NCI-H128 (cell line): ENCODE results near the gene EMC8.

Experiments used
- DNase-seq: peaks from one replicate; lab custom pipeline; 2025; ENCODE audit not compliant: unreplicated experiment; lab: John Stamatoyannopoulos, UW

EMC8 gene

DNA sequence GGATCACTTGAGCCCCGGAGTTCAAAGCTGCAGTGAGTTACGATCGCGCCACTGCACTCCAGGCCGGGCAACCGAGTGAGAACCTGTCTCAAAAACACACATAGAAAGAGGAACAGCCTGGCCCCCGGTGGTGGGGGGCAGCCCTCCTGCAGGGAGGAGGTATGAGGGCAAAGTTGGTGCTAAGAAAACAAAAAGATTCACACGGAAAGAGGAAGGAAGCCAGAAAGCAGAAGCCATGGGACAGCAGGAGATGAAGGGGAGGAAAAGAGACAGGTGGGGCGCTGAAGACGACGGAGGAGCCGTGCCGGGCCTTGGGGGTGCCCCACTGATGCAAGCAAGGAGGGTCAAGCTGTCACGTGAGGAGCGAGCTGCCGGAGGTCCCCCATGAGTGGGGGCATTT lies 40.2 kb downstream of the EMC8 start:
- no peak for DNase-seq

DNA sequence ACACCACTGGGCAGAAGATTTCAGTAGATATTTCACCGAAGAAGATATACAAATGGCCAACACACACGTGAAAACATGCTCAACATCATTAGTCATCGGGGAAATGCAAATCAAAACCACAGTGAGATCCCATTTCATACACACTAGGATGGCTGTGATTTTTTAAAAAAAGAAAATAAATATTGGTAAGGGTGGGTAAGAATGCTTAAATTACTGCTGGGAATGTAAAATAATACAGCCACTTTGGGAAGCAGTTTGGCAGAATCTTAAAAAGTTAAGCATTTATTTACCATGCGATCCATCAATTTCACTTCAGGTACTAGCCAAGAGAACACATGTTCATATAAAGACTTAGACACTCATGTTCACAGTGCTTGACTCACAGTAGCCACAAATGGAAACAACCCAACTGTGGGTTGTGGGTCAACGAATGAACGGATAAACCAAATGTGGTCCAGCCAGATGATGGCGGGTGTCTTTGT lies 42.0 kb downstream of the EMC8 start:
- DNase-seq: no peak

DNA sequence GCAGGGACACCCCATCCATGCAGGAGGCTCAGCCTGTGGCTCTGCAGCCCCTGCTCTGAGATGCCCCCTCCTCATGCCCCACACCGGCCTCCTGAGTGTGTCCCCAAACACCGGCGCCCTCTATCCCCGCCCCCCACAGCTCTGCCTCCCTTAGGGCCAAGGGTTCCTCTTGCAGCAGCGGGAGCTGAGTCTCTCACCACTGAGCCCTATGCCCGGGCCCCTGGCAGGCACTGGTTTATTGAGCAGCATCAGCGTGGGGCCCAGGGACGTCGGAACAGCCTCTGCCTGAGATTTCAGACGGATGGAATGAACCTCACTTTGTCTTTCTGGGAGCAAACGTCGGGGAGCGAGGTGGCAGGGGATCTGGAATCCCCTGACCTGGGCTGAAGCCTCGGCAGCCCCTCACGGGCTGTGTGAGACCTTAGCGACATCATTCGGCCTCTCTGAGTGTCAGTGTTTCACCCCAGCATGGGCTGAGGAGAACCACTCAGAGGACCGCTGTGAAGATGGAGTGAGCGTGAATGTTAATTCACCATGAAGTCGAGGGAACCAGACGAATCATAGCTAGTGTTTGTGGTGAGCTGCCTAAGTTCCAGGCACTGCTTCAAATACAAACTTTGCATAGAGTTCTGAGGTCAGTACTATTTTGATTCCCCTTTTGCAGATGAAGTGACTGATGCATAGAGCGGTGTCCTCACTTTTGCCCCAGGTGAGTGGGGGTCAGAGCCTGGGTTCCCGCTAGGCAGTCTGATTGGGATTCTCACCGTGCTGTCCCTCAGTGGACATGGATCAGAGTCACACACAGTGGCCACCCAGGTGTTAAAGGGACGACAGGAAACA lies 43.2 kb downstream of the EMC8 start:
- no peak for DNase-seq

DNA sequence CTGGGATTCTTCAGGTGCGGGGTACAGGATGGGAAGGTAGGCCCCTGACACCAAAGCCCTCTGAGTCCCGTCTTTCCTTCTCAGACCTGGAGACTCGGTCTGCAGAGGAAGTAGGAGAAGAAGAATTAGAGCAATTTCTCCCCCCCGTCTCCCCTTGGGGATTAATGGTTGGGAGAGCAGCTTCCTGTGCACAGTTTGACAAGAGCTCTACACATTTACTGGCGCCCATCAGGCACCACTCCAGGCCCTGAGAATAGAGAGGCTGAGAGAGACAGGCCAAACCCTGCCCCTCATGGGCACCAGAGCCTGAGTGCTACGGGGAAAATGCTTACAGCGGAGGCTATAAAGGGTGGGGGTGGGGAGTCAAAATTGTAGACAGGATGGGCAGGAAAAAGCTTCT lies 44.9 kb downstream of the EMC8 start:
- DNase-seq: no peak

DNA sequence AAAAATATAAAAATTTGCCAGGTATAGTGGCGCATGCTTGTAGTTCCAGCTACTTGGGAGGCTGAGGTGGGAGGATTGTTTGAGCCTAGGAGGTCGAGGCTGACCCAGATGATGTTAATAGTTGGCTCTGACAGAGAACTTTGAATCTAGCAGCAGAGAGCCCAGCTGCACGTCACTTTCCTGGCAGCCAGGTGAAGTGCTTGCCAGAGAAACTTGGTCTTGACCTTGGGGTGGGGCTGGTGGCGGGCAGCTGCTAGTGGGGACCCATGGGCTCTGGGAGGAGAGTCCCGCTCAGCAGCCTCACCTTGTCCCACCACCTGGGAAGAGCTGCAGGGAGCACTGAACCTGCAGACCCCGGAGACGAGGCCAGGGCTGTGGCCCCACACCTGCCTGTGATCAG lies 45.4 kb downstream of the EMC8 start:
- DNase-seq: no peak

DNA sequence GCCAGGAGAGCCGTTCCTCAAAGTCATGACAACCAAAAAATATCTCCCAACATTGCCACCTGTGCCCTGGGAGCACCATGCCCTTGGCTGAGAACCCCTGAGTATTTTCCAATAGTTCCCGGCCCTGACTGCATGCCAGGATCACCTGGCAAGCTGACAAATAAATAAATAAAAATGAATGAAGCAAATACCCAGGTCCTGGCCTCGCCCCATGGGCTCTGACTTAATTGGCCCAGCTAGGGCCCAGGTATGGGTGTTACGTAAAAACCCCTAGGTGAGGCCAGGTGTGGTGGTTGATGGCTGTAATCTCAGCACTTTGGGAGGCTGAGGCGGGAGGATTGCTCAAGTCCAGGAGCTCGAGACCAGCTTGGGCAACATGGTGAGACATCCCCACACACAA lies 45.8 kb downstream of the EMC8 start:
- DNase-seq: no peak

DNA sequence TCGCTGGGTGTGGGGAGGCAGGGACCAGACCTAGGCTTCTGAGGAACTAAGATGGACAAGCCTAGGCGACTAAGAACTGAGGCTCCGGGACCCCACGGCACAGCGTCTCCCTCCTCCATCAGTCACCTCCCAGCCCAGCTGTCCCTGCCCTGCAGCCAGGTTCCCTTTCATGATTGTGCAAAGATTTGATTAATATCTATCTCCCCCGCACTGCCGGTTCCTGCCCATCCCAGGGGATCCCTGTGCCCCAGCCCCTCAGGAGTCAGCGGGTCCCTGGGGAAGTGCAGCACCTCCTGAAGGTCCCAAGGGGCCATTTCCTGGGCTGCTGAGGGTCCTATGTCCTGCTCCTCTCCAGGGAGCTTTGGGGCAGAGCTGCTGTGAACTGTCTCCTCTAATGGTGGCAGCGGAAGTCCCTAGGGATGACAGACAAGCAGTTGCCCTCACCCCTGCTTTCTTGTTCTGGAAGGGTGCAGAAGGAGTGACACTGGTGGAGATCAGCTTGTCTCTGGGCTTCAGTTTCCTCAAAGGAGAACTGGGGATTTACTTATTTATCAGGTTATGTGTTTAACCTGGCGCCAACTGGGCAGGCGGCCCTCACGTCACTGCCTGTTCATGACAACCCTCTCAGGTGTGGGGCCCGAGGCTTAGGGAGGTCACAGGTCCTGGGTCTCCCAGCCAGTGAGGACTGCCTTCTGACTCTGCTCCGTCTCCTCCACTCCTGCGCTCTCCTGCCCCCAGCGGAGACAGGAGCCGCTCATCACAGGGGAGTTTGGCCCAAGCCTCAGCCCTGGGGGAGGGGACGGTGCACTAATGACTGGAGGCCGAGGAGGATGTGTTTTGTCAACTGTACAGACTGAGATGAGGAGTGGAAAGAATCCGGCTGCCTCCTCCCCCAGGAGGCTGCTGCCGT lies 46.6 kb downstream of the EMC8 start:
- no peak for DNase-seq

DNA sequence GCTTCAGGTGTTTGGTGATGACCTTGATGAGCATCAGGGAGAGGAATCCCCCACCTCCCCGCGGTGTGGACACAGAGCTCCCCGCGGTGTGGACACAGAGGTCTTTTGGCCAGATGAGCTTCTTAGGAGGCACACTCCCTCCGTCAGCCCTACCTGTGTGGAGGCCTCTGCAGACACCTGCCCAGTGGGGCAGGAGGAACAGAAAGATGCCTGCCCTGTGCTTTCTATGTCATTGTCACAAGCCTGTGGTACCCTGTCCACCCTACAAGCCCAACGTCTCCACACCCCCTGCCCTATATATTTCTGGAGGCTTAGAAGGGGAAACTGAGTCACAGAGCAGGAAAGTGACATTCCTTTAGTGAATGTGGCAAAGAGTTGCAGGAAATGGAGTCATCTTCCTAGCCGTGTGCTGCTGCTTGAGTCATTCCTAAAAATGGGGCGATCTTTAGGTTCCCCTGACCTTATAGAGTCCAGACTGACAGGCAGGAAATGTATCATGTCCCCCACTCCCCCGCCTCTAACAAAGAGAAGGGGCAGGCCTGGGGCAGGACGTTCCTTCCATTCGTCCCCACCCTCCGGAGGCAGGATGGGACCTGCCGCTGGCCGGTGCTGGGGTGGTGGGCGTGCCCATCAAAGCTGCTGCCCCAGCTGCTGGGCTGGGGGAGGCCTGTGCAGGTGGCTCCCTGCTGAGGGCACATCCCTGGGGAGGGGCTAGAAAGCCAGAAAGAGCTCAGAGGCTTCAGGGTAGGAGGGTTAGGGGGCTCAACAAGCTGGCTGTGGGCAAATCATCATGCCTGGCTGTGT lies 47.4 kb downstream of the EMC8 start:
- no peak for DNase-seq

DNA sequence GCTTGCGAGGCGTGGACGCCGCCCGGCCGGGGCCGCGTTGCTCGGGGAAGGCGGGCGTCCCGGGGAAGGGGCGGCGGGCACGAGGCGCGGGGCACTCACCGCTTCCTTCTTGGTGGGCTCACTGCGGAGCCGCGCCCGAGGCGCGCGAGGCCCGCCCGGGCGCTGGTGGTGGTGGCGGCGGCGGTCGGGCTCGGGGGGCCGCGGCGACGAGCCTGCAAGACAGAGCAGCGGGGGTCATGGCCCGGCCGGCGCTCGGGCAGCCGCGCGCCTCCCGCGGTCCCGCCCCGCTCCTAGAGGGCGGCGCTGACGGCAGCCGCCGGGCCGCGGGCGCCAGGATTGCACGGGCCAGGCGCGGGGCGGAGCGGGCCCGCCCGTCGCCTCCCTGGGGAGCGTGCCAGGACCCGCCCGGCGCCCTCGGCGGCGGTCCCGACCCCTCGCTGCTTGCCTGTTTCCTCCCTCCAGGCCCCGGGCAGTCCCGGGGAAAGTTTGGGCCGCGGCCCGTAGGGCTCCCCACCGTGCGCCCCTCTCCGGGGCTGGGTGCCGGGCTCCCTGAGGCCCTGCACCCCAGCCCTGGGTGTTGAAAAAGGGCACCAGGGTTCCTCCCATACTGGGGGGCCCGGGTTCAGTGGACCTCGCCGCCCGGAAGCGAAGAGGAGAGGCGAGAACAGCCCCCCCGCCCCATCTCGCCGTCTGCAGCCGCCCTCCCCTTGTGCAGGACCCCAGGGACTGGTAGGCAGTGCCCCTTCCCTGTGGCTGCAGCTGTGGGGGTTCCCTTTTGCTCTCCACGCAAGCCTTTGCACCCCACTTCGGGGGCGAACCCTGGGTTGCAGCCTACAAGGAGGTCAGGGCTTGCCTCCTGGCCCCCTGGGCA lies 48.3 kb downstream of the EMC8 start, which contains the start of gene C16orf74:
Gene C16orf74 (minus strand): TSS at position 270 of the 871 bp plus-strand sequence. CDS start 15,879 bp downstream, outside the sequence.
- DNase-seq: no peak

DNA sequence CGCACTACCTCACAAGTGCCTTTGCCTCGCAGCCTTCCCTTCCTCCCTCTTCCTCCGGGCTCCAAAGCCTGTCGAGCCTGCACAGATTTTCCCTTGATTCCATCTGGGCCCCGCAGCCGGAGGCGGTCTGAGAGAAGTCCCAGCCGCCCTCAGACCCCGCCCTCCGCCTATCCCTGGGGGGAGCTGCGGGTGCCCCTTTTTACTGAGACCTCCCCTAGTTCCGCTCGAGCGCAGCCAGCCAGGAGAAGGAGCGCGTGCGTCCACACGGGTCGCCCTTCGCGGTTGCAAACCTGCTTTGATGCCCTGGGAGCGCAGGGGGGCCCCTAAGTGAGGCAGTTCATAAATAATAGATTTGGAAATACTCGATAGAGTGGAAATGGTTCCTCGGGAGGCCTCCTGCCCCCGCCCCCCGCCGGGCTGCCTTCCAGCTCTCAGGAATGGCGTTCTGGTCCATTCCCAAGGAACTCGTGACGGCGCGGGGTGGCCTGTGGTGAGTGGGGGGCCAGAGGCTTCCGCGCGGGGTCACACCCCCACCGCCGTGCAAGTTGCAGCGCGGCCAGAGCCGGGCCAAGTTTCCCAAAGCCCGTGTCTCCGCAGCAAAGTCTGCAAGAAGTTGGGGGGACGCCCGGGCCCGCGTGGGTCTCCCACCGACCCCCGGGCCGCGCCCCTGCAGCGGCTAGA lies 49.1 kb downstream of the EMC8 start:
- no peak for DNase-seq

DNA sequence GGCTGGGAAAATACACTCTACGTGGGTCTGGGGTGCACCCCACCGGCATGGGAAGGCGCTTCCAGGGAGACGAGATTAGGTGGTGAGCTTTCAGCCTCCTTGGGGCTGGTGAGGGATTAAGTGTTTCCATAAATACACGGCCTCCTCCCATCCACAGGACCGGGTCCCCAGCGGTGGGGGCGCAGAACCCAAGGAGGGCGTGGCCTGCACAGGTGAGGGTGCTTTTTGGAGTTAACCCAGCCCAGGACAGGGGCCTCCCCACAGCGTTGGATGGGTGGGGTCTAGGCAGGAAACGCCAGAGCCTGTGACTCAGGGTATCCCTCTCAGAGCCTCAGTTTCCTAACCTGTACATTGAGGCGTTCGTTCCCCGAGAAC lies 49.6 kb downstream of the EMC8 start:
- DNase-seq: no peak

DNA sequence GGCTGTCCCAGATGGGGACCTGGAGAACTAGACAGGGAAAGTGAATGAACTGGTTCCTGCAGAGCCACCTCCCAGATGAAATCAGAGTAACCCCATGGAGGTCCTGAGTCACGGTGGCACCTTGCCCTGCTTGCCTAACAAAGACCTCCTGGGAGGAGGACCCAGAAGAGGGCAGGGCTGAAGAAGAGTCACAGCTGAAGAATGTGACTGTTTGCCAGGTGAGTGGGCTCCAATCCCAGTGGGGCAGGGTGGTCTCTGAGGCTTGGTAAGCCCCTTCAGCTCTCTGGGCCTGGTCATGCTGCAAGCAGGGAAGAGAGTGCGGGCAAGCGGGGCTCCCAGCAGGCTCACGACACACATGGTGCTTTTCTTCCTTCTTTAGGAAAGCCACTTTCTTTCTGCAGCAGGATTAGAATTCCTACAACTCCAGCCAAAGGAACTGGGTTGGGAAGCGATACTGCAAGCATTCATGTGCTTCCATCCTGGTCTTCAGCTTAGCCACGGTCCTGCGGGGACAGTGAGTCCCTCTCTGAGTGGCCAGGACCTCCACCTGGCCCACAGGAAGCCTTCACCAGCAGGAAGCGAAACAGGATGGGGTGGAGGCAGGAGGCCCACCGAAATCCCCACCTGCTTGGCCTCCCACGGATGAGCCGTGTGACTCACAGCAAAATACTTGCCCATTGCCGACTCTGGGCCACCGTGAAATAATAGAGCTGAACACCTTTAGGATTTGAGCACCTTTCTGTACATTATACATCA lies 52.7 kb downstream of the EMC8 start:
- DNase-seq: no peak

DNA sequence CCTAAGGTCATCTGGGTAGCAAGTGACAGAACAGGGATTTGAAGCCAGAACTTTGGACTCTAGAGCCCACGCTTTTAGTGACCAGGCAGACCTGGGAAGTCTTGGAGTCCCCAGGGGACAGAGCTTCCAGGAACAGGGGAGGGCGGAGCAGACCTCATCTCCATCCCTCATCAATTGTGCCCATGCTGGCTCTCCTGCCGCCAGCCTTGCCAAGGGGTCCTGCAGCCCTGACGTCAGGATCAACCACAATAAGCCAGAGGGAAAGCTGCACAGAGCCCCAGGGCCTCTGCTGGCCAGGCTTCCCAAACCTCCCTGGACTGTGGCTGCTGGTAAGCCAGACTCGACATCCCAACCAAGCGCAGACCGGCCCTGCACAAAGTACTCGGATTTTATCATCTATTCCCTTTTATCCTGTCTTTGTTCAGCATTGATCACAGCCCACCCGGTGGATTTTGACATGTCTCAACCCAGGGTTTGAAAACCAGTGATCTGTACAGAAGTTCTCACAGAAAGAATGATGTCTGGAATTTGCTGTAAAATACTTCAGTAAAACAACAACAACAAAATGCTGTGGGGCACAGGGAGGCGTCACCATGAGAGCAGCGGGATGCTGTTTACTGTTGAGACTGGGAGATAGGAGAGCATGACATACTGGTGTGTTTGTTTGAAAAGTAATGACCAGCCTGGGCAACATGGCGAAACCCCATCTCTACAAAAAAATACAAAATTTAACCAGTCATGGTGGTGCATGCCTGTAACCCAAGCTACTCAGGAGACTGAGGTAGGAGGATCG lies 60.2 kb downstream of the EMC8 start:
- DNase-seq: no peak

DNA sequence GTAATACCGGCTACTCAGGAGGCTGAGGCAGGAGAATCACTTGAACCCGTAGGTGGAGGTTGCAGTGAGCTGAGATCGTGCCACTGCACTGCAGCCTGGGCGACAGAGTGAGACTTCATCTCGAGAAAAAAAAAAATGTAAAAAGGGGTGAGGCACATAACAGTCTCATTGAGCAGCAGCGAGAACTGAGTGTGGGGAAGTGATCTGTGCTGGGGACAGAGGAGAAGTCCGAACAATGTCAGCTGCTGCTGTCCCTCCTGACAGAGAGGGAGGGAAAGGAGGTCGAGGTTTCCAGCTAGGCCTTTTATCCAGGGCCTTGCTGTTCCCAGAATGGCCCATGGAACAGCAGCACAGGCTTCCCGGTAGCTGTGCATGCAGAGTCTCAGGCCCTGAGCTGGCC lies 62.4 kb downstream of the EMC8 start:
- DNase-seq: no peak

DNA sequence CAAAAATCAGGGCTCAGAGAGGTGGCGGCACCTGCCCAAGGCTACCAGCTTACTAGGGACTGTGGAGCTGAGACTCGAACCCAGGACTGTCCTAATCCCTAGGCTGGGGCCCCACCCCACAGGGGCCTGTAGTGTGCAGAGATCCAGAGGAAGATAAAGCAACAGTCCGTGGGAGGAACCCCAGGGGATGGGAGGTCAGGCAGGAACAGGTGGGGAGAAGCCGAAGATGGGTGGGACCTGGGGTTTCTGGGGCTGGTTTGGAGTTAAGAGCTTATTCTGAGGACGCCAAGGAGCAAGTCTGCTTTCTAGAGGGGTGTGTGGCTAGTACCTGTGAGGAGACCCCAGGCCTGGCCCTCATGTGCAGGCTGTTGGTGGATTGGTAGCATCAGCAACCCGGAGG lies 63.4 kb downstream of the EMC8 start:
- no peak for DNase-seq

DNA sequence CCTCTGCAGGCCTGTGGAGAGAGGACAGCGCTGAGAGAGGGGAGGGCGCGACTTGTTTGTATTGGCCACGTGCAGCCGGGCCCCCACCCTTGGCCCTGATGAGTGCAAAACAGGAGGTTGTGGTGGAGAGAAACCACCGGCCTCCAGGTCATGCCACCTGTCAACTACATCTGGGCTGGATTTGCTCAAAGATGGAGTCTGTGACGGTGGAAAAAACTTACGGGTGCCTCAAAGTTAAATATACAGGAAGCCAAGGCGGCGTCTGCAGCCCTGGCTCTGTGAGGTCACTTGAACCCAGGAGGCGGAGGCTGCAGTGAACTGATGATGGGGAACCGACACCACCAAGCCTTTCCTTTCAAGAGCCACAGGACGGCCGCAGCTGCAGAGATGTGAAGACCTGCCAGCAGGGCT lies 64.1 kb downstream of the EMC8 start:
- no peak for DNase-seq

DNA sequence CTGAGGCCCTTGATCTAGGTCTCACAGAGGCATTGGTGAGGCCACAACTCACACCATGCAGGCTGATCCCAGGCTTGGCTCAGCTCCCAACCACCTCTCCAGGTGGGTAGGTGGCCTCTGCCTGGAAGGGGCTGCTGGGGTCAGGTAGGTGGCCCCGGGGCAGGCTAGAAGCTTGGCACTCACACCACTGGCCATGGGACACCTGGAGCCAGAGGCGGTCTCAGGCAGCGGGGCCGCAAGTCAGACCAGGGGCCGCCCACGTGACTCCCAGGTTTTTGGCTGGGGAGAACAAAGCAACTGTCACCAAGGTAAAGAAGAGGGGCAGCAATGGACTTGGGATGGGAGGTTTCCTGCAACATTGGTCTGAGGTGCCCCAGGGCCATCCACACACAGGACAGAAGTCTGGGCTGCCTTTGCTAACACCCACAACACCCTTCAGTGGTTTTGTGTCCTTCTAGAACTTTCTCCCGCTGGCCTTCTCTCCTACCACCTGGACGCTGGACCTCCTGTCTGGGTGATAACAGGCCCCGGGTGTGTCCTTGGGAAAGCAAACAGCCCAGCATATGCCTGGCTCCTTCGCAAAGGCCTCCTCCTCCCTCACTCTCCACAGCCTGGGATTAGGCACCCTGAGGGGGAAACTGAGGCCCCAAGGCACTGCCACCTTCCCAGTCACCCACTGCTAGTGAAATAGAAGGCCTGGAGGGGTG lies 64.9 kb downstream of the EMC8 start:
- DNase-seq: no peak

DNA sequence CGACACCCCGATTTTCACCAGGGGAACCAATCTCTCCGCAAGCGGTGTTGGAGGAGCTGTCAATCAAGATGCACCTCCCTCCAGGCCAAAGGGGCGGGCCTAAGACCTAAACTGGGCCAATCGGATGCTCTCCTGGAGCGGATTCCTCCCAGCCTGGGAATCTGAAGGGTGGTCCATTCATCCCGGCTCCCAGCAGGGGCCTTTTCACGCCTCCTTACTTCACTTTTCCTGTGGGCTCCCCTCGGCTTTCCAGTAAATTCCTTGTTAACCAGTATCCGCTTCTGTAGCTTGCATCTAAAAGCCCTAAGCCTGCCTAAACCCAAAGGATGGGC lies 65.5 kb downstream of the EMC8 start:
- DNase-seq: no peak
